GM23248 (cell line): ENCODE measurements around the gene C2CD2. TPM values are rescaled to one million over a fixed set of nuclear protein-coding genes. Genes with fewer than 3 reads are reported as not detected.
"Not testable (repeated sequence)": the region's sequence is repeated elsewhere in the genome, so short reads cannot be mapped to it uniquely, and the experiment has no call there.

Experiments
- DNase-seq: peaks from one replicate; pipeline ENCODE4 v3.0.0-alpha.2; 2015
- H2AFZ ChIP-seq: fragments of 200-600 bp; sonication (generic); 2 replicates; pipeline ENCODE4 v1.6.1; 2016; ENCODE audit warnings: antibody characterized with exemption
- H3F3A ChIP-seq: fragments of 200-600 bp; sonication (generic); 2 replicates; pipeline ENCODE4 v1.6.1; 2016; ENCODE audit warnings: mild to moderate bottlenecking, antibody characterized with exemption, mixed run types; ENCODE audit not compliant: insufficient read depth
- H3K27ac ChIP-seq: fragments of 200-600 bp; sonication (generic); 2 replicates; pipeline ENCODE4 v1.5.1; 2016; ENCODE audit warnings: mild to moderate bottlenecking
- H3K27me3 ChIP-seq: fragments of 200-600 bp; sonication (generic); replicated peaks from 2 replicates; pipeline ENCODE4 v1.6.1; 2016; ENCODE audit warnings: mild to moderate bottlenecking; ENCODE audit not compliant: insufficient read depth
- H3K36me3 ChIP-seq: fragments of 200-600 bp; sonication (generic); 2 replicates; pipeline ENCODE4 v1.6.1; 2016; ENCODE audit warnings: low read depth, mild to moderate bottlenecking
- H3K4me1 ChIP-seq: fragments of 200-600 bp; sonication (generic); 2 replicates; pipeline ENCODE4 v1.6.1; 2016; ENCODE audit warnings: mild to moderate bottlenecking; ENCODE audit not compliant: insufficient read depth
- H3K4me2 ChIP-seq: fragments of 200-600 bp; sonication (generic); one replicate; pipeline ENCODE4 v1.6.1; 2016; ENCODE audit warnings: mild to moderate bottlenecking; ENCODE audit not compliant: unreplicated experiment
- H3K4me3 ChIP-seq: fragments of 200-600 bp; sonication (generic); 2 replicates; pipeline ENCODE4 v1.5.1; 2016; ENCODE audit warnings: mild to moderate bottlenecking
- H3K79me2 ChIP-seq: fragments of 200-600 bp; sonication (generic); 2 replicates; pipeline ENCODE4 v1.6.1; 2016; ENCODE audit warnings: mild to moderate bottlenecking; ENCODE audit not compliant: insufficient read depth
- H3K9ac ChIP-seq: fragments of 200-600 bp; sonication (generic); 2 replicates; pipeline ENCODE4 v1.6.1; 2016; ENCODE audit warnings: mild to moderate bottlenecking
- H3K9me2 ChIP-seq: fragments of 200-600 bp; sonication (generic); 2 replicates; pipeline ENCODE4 v1.6.1; 2016; ENCODE audit warnings: mixed run types, mild to moderate bottlenecking, moderate library complexity; ENCODE audit not compliant: insufficient read depth
- H3K9me3 ChIP-seq: fragments of 200-600 bp; sonication (generic); one replicate; pipeline ENCODE4 v1.6.1; 2017; ENCODE audit warnings: low read depth
- H4K20me1 ChIP-seq: fragments of 200-600 bp; sonication (generic); 2 replicates; pipeline ENCODE4 v1.6.0; 2016; ENCODE audit not compliant: insufficient read depth
- EZH2 ChIP-seq: fragments of 200-600 bp; sonication (generic); IDR thresholded peaks from 2 replicates; pipeline ENCODE4 v1.6.1; 2018; ENCODE audit warnings: antibody characterized with exemption, mild to moderate bottlenecking; ENCODE audit not compliant: insufficient read depth, poor library complexity, severe bottlenecking
- EZH2phosphoT487 ChIP-seq: fragments of 200-600 bp; sonication (generic); IDR thresholded peaks from 2 replicates; pipeline ENCODE4 v1.6.1; 2018; ENCODE audit warnings: antibody characterized with exemption, moderate library complexity, mild to moderate bottlenecking, low read depth; ENCODE audit not compliant: insufficient read depth
- WGBS, 2 experiments: methylation state at CpG; one replicate each; pipeline ENCODE4 v1.1.6; 2015 to 2017; ENCODE audit warnings: low lambda C conversion rate in 2 of 2, low coverage in 1 of 2; ENCODE audit errors: missing lambda C conversion rate in 2 of 2; 5-methylcytosine and 5-hydroxymethylcytosine counted together
- in situ Hi-C: fragments of 300-500 bp; cut with MboI; formaldehyde crosslinking; loops from 2 replicates; pipeline ENCODE4 v1.15.0; 2020
- polyA plus RNA-seq: library from polyadenylated mRNA; unstranded; fragments of >200 nt; fragmentation: Nextera tagmentation; extraction: Ambion mirVana; gene quantifications from 2 replicates; pipeline ENCODE4 v1.2.1, GENCODE V29; 2016
- total RNA-seq: library from RNA; depleted of rRNA; stranded (reverse); fragments of >200 nt; shearing (Covaris generic); gene quantifications from 2 replicates; pipeline ENCODE4 v1.2.3, GENCODE V29; 2014

C2CD2 gene
- total and polyA plus RNA-seq, 2 experiments from 2014 or later = 7.6 to 12.2 TPM

GRCh38 chr21:42000908-42001307, 47.1 kb upstream of the C2CD2 start:
- DNase-seq = no peak
- H2AFZ ChIP-seq = no peak overlapping the region
- no peaks in the 10 kb centered on the region for H4K20me1 ChIP-seq
- no peaks in the 10 kb centered on the region for H3K27me3 ChIP-seq
- H3K9me2 ChIP-seq = no peaks in the 10 kb centered on the region
- no peak overlapping the region for H3K4me2 ChIP-seq
- peaks cover 78% of the 10 kb centered on the region for H3K79me2 ChIP-seq
- H3K27ac ChIP-seq = no peak overlapping the region
- H3K36me3 ChIP-seq = peaks cover 18% of the 10 kb centered on the region; the same call in 1 of the 2 replicates
- in situ Hi-C loops = no loop called here
- no peak overlapping the region for H3K9ac ChIP-seq
- no peak overlapping the region for H3K4me3 ChIP-seq
- 98% methylated on average over 4 of the region's 4 CpGs for WGBS, 2 experiments
- H3K4me1 ChIP-seq = peaks cover 32% of the 10 kb centered on the region
- peaks cover 45% of the 10 kb centered on the region for H3F3A ChIP-seq
- H3K9me3 ChIP-seq = no peaks in the 10 kb centered on the region
- no peak for TF ChIP-seq EZH2
- no peak for TF ChIP-seq EZH2phosphoT487

GRCh38 chr21:41997657-41998056, 43.8 kb upstream of the C2CD2 start:
- H3K27ac ChIP-seq = no peak overlapping the region
- H3K4me3 ChIP-seq = no peak overlapping the region
- H3F3A ChIP-seq = peaks cover 40% of the 10 kb centered on the region
- H3K27me3 ChIP-seq = no peaks in the 10 kb centered on the region
- in situ Hi-C loops = no loop called here
- TF ChIP-seq EZH2phosphoT487 (no peak), EZH2 (no peak)
- peaks cover 58% of the 10 kb centered on the region for H3K79me2 ChIP-seq
- no peak overlapping the region for H3K4me2 ChIP-seq
- H4K20me1 ChIP-seq = no peaks in the 10 kb centered on the region
- no peak for DNase-seq
- no peak overlapping the region for H2AFZ ChIP-seq
- H3K36me3 ChIP-seq = peaks cover 19% of the 10 kb centered on the region; the same call in 1 of the 2 replicates
- H3K9me2 ChIP-seq = no peaks in the 10 kb centered on the region
- WGBS, 2 experiments = 94 to 96% methylated on average over 1 of the region's 1 CpG
- H3K9ac ChIP-seq = no peak overlapping the region
- H3K4me1 ChIP-seq = peaks cover 41% of the 10 kb centered on the region
- no peaks in the 10 kb centered on the region for H3K9me3 ChIP-seq

GRCh38 chr21:41995577-41995976, 41.8 kb upstream of the C2CD2 start:
- Histone ChIP-seq H3K36me3 (peaks cover 27% of the 10 kb centered on the region), H3K9me3 (no peaks in the 10 kb centered on the region), H3K9me2 (no peaks in the 10 kb centered on the region), H3K4me2 (no peak overlapping the region), H3K27me3 (no peaks in the 10 kb centered on the region), H3K79me2 (peaks cover 55% of the 10 kb centered on the region), H3K4me3 (no peak overlapping the region), H3F3A (peaks cover 34% of the 10 kb centered on the region), H3K9ac (no peak overlapping the region), H4K20me1 (no peaks in the 10 kb centered on the region), H3K4me1 (peaks cover 27% of the 10 kb centered on the region), H2AFZ (no peak overlapping the region), H3K27ac (no peak overlapping the region)
- no peak for DNase-seq
- TF ChIP-seq EZH2 (no peak), EZH2phosphoT487 (no peak)
- 96 to 100% methylated on average over 3 of the region's 3 CpGs for WGBS, 2 experiments
- in situ Hi-C loops = no loop called here

GRCh38 chr21:41994613-41995012, 40.8 kb upstream of the C2CD2 start:
- H3K9ac ChIP-seq, in situ Hi-C loops, H3K27me3 ChIP-seq, H3K9me2 ChIP-seq, H3K4me2 ChIP-seq, H3K4me3 ChIP-seq, H4K20me1 ChIP-seq, H2AFZ ChIP-seq, DNase-seq, H3K9me3 ChIP-seq: not testable (repeated sequence)
- H3F3A ChIP-seq = peaks cover 34% of the 10 kb centered on the region
- WGBS, 2 experiments = 72 to 79% methylated on average over 5 of the region's 5 CpGs
- H3K27ac ChIP-seq = 0 out of 2 replicates have a peak overlapping the region, but pooled peaks have one; percentile 61
- peaks cover 33% of the 10 kb centered on the region for H3K36me3 ChIP-seq
- peaks cover 55% of the 10 kb centered on the region for H3K79me2 ChIP-seq
- H3K4me1 ChIP-seq = peaks cover 27% of the 10 kb centered on the region

GRCh38 chr21:41993744-41994143, 39.9 kb upstream of the C2CD2 start:
- in situ Hi-C loops = no loop called here
- H3K79me2 ChIP-seq = peaks cover 48% of the 10 kb centered on the region
- H3K27me3 ChIP-seq = no peaks in the 10 kb centered on the region
- H2AFZ ChIP-seq = no peak overlapping the region; the same call in 1 of the 2 replicates
- peaks cover 27% of the 10 kb centered on the region for H3K4me1 ChIP-seq
- peak overlapping the region; percentile 23; the same call in 1 of the 2 replicates for H3K4me3 ChIP-seq
- peaks cover 34% of the 10 kb centered on the region for H3F3A ChIP-seq
- H3K27ac ChIP-seq = peak overlapping the region; percentile 61
- peak overlapping the region; percentile 48 for H3K4me2 ChIP-seq
- TF ChIP-seq EZH2phosphoT487 (no peak), EZH2 (no peak)
- H3K9ac ChIP-seq = peak overlapping the region; percentile 12; the same call in 1 of the 2 replicates
- no peaks in the 10 kb centered on the region for H3K9me2 ChIP-seq
- no peaks in the 10 kb centered on the region for H4K20me1 ChIP-seq
- peak; percentile 94 for DNase-seq
- WGBS, 2 experiments = 1% methylated on average over 6 of the region's 6 CpGs
- peaks cover 31% of the 10 kb centered on the region for H3K36me3 ChIP-seq
- H3K9me3 ChIP-seq = no peaks in the 10 kb centered on the region
